Hypothalamus (tissue), 51 donors: ENCODE data around the gene PRIM1.
"Not testable (repeated sequence)": the region's sequence is repeated elsewhere in the genome, so short reads cannot be mapped to it uniquely, and the experiment has no call there.

Experiments used
- DNase-seq, 51 donors: peaks; one replicate each; lab custom pipeline; 2025; lab: John Stamatoyannopoulos, UW

The PRIM1 gene

GRCh38 chr12:56763753-56764657 is 11.9 kb upstream of the PRIM1 start:
- DNase-seq = no peak

- DNase-seq = no peak
These were observed 9.7 kb upstream of the PRIM1 start for GRCh38 chr12:56761812-56762211.

GRCh38 chr12:56760460-56760859 is 8.3 kb upstream of the PRIM1 start:
- no peak for DNase-seq

GRCh38 chr12:56759263-56759908 is 7.3 kb upstream of the PRIM1 start:
- DNase-seq = no peak

GRCh38 chr12:56758728-56759262 is 6.7 kb upstream of the PRIM1 start:
- DNase-seq = no peak

GRCh38 chr12:56757971-56758370 is 5.8 kb upstream of the PRIM1 start:
- DNase-seq = not testable (repeated sequence)

GRCh38 chr12:56753566-56753965 is 1.4 kb upstream of the PRIM1 start:
- DNase-seq = no peak

GRCh38 chr12:56750596-56750995 is 1.5 kb downstream of the PRIM1 start:
- not testable (repeated sequence) for DNase-seq

GRCh38 chr12:56749853-56750252 is 2.3 kb downstream of the PRIM1 start:
- DNase-seq = no peak

- no peak for DNase-seq
These were observed 2.8 kb downstream of the PRIM1 start for GRCh38 chr12:56749359-56749758.

- DNase-seq = no peak
These were observed 23.8 kb downstream of the PRIM1 start for GRCh38 chr12:56728139-56728861.

- not testable (repeated sequence) for DNase-seq
These were observed 25.9 kb downstream of the PRIM1 start for GRCh38 chr12:56726196-56726675.

GRCh38 chr12:56725723-56726102 is 26.4 kb downstream of the PRIM1 start:
- no peak for DNase-seq

- peak; percentile 74 to 99 (median 97) for DNase-seq
These were observed 27.0 kb downstream of the PRIM1 start, which contains the start of gene NACA for GRCh38 chr12:56724972-56725722. NACA (minus strand) TSS chr12:56725299; CDS start chr12:56724521, 778 bp downstream.

GRCh38 chr12:56724701-56724971 is 27.5 kb downstream of the PRIM1 start:
- peak in 15 of 51 donors; percentile 18 to 81 (median 49) for DNase-seq

GRCh38 chr12:56723889-56724700 is 28.0 kb downstream of the PRIM1 start:
- peak in 20 of 51 donors; percentile 4 to 24 (median 12) for DNase-seq

- no peak for DNase-seq
These were observed 28.8 kb downstream of the PRIM1 start for GRCh38 chr12:56723352-56723751.

GRCh38 chr12:56722832-56723231 is 29.3 kb downstream of the PRIM1 start:
- DNase-seq = no peak

GRCh38 chr12:56721721-56722120 is 30.4 kb downstream of the PRIM1 start:
- DNase-seq = no peak
